Measurements from ENCODE around the gene NFKBIA.

- TF ChIP-seq CTCF (IDR thresholded peaks at IDR 0.05) (no peak), POLR2A (IDR thresholded peaks at IDR 0.05; ENCODE audit: low read length) (no peak), EP300 (IDR thresholded peaks at IDR 0.05) (no peak), REST (IDR thresholded peaks at IDR 0.05) (no peak), MAFK (IDR thresholded peaks at IDR 0.05; ENCODE audit: partially characterized antibody) (no peak), ATOH8 (CRISPR knock-in tag; IDR thresholded peaks at IDR 0.05; ENCODE audit: low read depth) (no peak), JUN (IDR thresholded peaks at IDR 0.05) (no peak), MYC (IDR thresholded peaks at IDR 0.05; ENCODE audit: borderline replicate concordance, low read length) (no peak), HES2 (IDR thresholded peaks at IDR 0.05) (no peak), USF2 (IDR thresholded peaks at IDR 0.05) (no peak), MAZ (IDR thresholded peaks at IDR 0.05; ENCODE audit: borderline replicate concordance, low read depth, low read length) (no peak), FOXS1 (CRISPR knock-in tag; IDR thresholded peaks at IDR 0.05) (no peak), POLR2AphosphoS2 (conservative IDR thresholded peaks at IDR 0.05; ENCODE audit: low read length) (no peak), CHD2 (IDR thresholded peaks at IDR 0.05; ENCODE audit: low read length, partially characterized antibody) (no peak)
These were observed 33.6 kb downstream of the NFKBIA start for GRCh38 chr14:35370969-35371368.

Measured in A549 (cell line).